WTC11 (cell line): ENCODE data around the gene HEPHL1. TPM values are rescaled to one million over a fixed set of nuclear protein-coding genes. Genes with fewer than 3 reads are reported as not detected.

Experiments used
- ATAC-seq: fragments of 200-7000 bp; cut with Tn5 transposase; 2 replicates; pipeline ENCODE4 v1.10.0; 2021; ENCODE audit warnings: mild to moderate bottlenecking, moderate library complexity
- CTCF ChIA-PET: fragments of 300-600 bp; sonication (Branson Sonifier 250); formaldehyde crosslinking; loops from one replicate; lab custom pipeline; 2021; ENCODE audit warnings: antibody characterized with exemption; lab: Charles Lee
- POLR2A ChIA-PET: fragments of 350-600 bp; sonication (Branson Sonifier 250); formaldehyde crosslinking; loops from one replicate; lab custom pipeline; 2021; ENCODE audit warnings: antibody characterized with exemption; lab: Charles Lee
- DNase-seq: peaks from one replicate; pipeline ENCODE4 v3.0.0; 2021; ENCODE audit warnings: low spot score
- H3K27ac Mint-ChIP-seq: 2 replicates; pipeline ENCODE4 v1.8.0; 2021; ENCODE audit warnings: mixed read lengths
- H3K27me3 Mint-ChIP-seq: 2 replicates; pipeline ENCODE4 v1.8.0; 2021; ENCODE audit warnings: low read depth, mild to moderate bottlenecking, moderate library complexity, mixed read lengths
- H3K36me3 Mint-ChIP-seq: 2 replicates; pipeline ENCODE4 v1.8.0; 2021; ENCODE audit warnings: mixed read lengths
- H3K4me1 Mint-ChIP-seq: 2 replicates; pipeline ENCODE4 v1.8.0; 2022; ENCODE audit warnings: mixed read lengths
- H3K4me3 Mint-ChIP-seq: 2 replicates; pipeline ENCODE4 v1.8.0; 2021; ENCODE audit warnings: mild to moderate bottlenecking, moderate library complexity, mixed read lengths
- H3K9me3 Mint-ChIP-seq: 2 replicates; pipeline ENCODE4 v1.8.0; 2021; ENCODE audit warnings: mixed read lengths
- CBFB ChIP-seq: sonication (generic); formaldehyde crosslinking; IDR thresholded peaks from 2 replicates; pipeline ENCODE4 v1.8.1; 2022; ENCODE audit warnings: mild to moderate bottlenecking, low read depth, missing genetic modification reagents
- ETV6 ChIP-seq: sonication (generic); formaldehyde crosslinking; IDR thresholded peaks from 2 replicates; pipeline ENCODE4 v1.8.1; 2022; ENCODE audit warnings: mild to moderate bottlenecking, missing genetic modification reagents
- FOXP1 ChIP-seq: sonication (generic); formaldehyde crosslinking; IDR thresholded peaks from 2 replicates; pipeline ENCODE4 v1.8.0; 2022; ENCODE audit warnings: missing genetic modification reagents, mild to moderate bottlenecking, moderate library complexity, borderline replicate concordance
- HMGA2 ChIP-seq: fragments of 250-450 bp; sonication (Bioruptor Pico); IDR thresholded peaks from 2 replicates; pipeline ENCODE4 v1.4.0; 2021; ENCODE audit warnings: mild to moderate bottlenecking, moderate library complexity
- JUN ChIP-seq: sonication (generic); formaldehyde crosslinking; IDR thresholded peaks from 2 replicates; pipeline ENCODE4 v1.8.0; 2023; ENCODE audit warnings: mild to moderate bottlenecking, missing genetic modification reagents
- NFE2L1 ChIP-seq: sonication (generic); formaldehyde crosslinking; IDR thresholded peaks from 2 replicates; pipeline ENCODE4 v1.8.1; 2023; ENCODE audit warnings: missing genetic modification reagents
- NR2C2 ChIP-seq: sonication (generic); formaldehyde crosslinking; IDR thresholded peaks from 2 replicates; pipeline ENCODE4 v1.8.0; 2022; ENCODE audit warnings: mild to moderate bottlenecking, missing genetic modification reagents
- PRRX2 ChIP-seq: fragments of 250-450 bp; sonication (Bioruptor Pico); IDR thresholded peaks from 2 replicates; pipeline ENCODE4 v1.8.0; 2021; ENCODE audit warnings: mild to moderate bottlenecking
- RELA ChIP-seq: sonication (generic); formaldehyde crosslinking; IDR thresholded peaks from 2 replicates; pipeline ENCODE4 v1.8.1; 2022; ENCODE audit warnings: missing genetic modification reagents, mild to moderate bottlenecking, borderline replicate concordance
- SMAD4 ChIP-seq: sonication (generic); formaldehyde crosslinking; IDR thresholded peaks from 2 replicates; pipeline ENCODE4 v1.8.0; 2022; ENCODE audit warnings: mild to moderate bottlenecking, missing genetic modification reagents
- ZNF396 ChIP-seq: fragments of 250-450 bp; sonication (Bioruptor Pico); IDR thresholded peaks from 2 replicates; pipeline ENCODE4 v1.8.0; 2021; ENCODE audit warnings: mild to moderate bottlenecking, moderate library complexity, borderline replicate concordance
- ZNF423 ChIP-seq: fragments of 250-450 bp; sonication (Bioruptor Pico); IDR thresholded peaks from 2 replicates; pipeline ENCODE4 v2.1.2; 2022; ENCODE audit warnings: mild to moderate bottlenecking, moderate library complexity
- total RNA-seq: library from RNA; stranded (reverse); gene quantifications from 3 replicates; pipeline ENCODE4 v1.2.3, GENCODE V29; 2021
- TF ChIP-seq, protein P1 (sequence below): fragments of 250-450 bp; sonication (Bioruptor Pico); IDR thresholded peaks from 2 replicates; pipeline ENCODE4 v1.9.0; 2021; ENCODE audit warnings: mild to moderate bottlenecking
- TF ChIP-seq, protein P2 (sequence below): fragments of 250-450 bp; sonication (Bioruptor Pico); IDR thresholded peaks from 2 replicates; pipeline ENCODE4 v1.9.0; 2021; ENCODE audit warnings: mild to moderate bottlenecking, borderline replicate concordance
- TF ChIP-seq, protein P3 (sequence below): fragments of 250-450 bp; sonication (Bioruptor Pico); conservative IDR thresholded peaks from 2 replicates; pipeline ENCODE4 v1.9.0; 2021; ENCODE audit warnings: mild to moderate bottlenecking
- TF ChIP-seq, protein P4 (sequence below): fragments of 200-600 bp; IDR thresholded peaks from 2 replicates; pipeline ENCODE4 v1.8.0; 2022; ENCODE audit warnings: antibody characterized with exemption
- TF ChIP-seq, protein P5 (sequence below): sonication (generic); formaldehyde crosslinking; IDR thresholded peaks from 2 replicates; pipeline ENCODE4 v1.8.1; 2022; ENCODE audit warnings: low read depth, mild to moderate bottlenecking, moderate library complexity, missing genetic modification reagents, borderline replicate concordance
- TF ChIP-seq, protein P6 (sequence below): fragments of 250-450 bp; sonication (Bioruptor Pico); IDR thresholded peaks from 2 replicates; pipeline ENCODE4 v1.9.0; 2021; ENCODE audit warnings: moderate library complexity, mild to moderate bottlenecking, inconsistent platforms, borderline replicate concordance
- TF ChIP-seq, protein P7 (sequence below): sonication (generic); formaldehyde crosslinking; IDR thresholded peaks from 2 replicates; pipeline ENCODE4 v1.8.0; 2022; ENCODE audit warnings: mild to moderate bottlenecking, missing genetic modification reagents

The HEPHL1 gene
- total RNA-seq, 1 experiment from 2014 or later: 0.13 TPM

DNA sequence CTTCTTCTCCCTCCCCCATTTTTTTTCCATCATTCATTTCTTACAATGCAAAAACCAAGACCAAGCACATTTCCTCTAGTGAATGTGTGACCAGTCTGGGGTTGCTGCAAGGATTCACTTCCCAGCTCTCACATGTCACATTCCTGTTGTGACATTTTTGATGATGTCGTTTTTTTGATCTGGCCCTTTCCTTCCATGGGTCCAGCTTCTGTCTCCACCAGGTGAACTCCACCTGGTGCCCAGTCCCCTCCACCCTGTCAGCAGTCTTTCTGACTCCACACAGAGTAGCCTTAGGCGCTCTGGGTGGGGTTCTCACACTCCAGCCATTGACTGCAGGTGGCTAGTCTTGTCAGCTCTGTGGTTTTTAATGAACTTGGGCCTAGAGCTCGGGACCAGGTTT is 123.1 kb downstream of the HEPHL1 start:
- TF ChIP-seq, protein P1, sequence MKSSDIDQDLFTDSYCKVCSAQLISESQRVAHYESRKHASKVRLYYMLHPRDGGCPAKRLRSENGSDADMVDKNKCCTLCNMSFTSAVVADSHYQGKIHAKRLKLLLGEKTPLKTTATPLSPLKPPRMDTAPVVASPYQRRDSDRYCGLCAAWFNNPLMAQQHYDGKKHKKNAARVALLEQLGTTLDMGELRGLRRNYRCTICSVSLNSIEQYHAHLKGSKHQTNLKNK (CRISPR knock-in tag): no peak
- no peak for TF ChIP-seq FOXP1 (CRISPR knock-in tag)
- TF ChIP-seq PRRX2: no peak
- TF ChIP-seq, protein P2, sequence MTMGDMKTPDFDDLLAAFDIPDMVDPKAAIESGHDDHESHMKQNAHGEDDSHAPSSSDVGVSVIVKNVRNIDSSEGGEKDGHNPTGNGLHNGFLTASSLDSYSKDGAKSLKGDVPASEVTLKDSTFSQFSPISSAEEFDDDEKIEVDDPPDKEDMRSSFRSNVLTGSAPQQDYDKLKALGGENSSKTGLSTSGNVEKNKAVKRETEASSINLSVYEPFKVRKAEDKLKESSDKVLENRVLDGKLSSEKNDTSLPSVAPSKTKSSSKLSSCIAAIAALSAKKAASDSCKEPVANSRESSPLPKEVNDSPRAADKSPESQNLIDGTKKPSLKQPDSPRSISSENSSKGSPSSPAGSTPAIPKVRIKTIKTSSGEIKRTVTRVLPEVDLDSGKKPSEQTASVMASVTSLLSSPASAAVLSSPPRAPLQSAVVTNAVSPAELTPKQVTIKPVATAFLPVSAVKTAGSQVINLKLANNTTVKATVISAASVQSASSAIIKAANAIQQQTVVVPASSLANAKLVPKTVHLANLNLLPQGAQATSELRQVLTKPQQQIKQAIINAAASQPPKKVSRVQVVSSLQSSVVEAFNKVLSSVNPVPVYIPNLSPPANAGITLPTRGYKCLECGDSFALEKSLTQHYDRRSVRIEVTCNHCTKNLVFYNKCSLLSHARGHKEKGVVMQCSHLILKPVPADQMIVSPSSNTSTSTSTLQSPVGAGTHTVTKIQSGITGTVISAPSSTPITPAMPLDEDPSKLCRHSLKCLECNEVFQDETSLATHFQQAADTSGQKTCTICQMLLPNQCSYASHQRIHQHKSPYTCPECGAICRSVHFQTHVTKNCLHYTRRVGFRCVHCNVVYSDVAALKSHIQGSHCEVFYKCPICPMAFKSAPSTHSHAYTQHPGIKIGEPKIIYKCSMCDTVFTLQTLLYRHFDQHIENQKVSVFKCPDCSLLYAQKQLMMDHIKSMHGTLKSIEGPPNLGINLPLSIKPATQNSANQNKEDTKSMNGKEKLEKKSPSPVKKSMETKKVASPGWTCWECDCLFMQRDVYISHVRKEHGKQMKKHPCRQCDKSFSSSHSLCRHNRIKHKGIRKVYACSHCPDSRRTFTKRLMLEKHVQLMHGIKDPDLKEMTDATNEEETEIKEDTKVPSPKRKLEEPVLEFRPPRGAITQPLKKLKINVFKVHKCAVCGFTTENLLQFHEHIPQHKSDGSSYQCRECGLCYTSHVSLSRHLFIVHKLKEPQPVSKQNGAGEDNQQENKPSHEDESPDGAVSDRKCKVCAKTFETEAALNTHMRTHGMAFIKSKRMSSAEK: no peak
- no peak for TF ChIP-seq SMAD4 (CRISPR knock-in tag)
- no peak for TF ChIP-seq RELA (CRISPR knock-in tag)
- TF ChIP-seq, protein P3, sequence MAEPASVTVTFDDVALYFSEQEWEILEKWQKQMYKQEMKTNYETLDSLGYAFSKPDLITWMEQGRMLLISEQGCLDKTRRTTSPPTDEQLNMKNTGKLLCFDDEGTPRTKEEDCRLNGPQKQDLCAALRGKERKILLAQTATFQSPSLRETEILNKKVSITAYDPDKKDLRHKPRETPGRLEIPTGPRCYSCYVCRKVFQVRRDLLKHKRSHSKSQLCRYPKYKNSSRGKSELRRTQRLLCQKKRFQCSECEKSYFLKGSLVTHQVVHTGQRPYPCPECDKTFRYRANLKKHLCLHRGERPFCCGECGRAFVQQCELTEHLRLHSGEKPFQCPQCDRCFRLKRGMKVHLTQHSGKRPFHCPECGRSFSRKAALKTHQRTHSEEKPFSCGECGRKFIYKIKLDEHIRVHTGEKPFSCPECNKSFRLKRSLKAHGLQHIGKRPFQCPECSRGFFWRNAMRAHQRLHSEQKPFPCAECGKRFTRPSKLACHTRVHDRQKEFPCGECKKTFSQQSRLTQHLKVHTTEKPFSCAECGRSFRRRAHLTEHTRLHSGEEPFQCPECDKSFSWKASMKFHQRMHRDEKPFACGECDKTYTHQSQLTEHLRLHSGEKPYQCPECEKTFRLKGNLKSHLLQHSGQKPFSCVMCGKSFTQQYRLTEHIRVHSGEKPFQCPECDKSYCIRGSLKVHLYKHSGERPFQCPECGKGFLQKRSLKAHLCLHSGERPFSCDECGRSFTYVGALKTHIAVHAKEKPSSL (CRISPR knock-in tag): no peak
- TF ChIP-seq, protein P4, sequence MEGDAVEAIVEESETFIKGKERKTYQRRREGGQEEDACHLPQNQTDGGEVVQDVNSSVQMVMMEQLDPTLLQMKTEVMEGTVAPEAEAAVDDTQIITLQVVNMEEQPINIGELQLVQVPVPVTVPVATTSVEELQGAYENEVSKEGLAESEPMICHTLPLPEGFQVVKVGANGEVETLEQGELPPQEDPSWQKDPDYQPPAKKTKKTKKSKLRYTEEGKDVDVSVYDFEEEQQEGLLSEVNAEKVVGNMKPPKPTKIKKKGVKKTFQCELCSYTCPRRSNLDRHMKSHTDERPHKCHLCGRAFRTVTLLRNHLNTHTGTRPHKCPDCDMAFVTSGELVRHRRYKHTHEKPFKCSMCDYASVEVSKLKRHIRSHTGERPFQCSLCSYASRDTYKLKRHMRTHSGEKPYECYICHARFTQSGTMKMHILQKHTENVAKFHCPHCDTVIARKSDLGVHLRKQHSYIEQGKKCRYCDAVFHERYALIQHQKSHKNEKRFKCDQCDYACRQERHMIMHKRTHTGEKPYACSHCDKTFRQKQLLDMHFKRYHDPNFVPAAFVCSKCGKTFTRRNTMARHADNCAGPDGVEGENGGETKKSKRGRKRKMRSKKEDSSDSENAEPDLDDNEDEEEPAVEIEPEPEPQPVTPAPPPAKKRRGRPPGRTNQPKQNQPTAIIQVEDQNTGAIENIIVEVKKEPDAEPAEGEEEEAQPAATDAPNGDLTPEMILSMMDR: no peak
- TF ChIP-seq, protein P5, sequence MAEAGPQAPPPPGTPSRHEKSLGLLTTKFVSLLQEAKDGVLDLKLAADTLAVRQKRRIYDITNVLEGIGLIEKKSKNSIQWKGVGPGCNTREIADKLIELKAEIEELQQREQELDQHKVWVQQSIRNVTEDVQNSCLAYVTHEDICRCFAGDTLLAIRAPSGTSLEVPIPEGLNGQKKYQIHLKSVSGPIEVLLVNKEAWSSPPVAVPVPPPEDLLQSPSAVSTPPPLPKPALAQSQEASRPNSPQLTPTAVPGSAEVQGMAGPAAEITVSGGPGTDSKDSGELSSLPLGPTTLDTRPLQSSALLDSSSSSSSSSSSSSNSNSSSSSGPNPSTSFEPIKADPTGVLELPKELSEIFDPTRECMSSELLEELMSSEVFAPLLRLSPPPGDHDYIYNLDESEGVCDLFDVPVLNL (CRISPR knock-in tag): no peak
- no peak for TF ChIP-seq ZNF396 (CRISPR knock-in tag)
- TF ChIP-seq, protein P6, sequence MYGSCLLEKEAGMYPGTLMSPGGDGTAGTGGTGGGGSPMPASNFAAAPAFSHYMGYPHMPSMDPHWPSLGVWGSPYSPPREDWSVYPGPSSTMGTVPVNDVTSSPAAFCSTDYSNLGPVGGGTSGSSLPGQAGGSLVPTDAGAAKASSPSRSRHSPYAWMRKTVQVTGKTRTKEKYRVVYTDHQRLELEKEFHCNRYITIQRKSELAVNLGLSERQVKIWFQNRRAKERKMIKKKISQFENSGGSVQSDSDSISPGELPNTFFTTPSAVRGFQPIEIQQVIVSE: no peak
- no peak for TF ChIP-seq NFE2L1 (CRISPR knock-in tag)
- no peak for TF ChIP-seq CBFB
- TF ChIP-seq, protein P7, sequence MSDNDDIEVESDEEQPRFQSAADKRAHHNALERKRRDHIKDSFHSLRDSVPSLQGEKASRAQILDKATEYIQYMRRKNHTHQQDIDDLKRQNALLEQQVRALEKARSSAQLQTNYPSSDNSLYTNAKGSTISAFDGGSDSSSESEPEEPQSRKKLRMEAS (CRISPR knock-in tag): no peak
- no peak for TF ChIP-seq NR2C2
- no peak for TF ChIP-seq ETV6 (CRISPR knock-in tag)
- TF ChIP-seq JUN (CRISPR knock-in tag): no peak
- no peak for TF ChIP-seq ZNF423 (CRISPR knock-in tag)
- no peak for TF ChIP-seq HMGA2 (CRISPR knock-in tag)
- ChIA-PET POLR2A (interaction anchor here (0.5 to 1.1 kb wide), 2 partner anchors 16 to 39 kb away, joined by 3 read pairs; partner anchors contain the start of gene PANX1), CTCF (interaction anchor here (1.0 to 1.6 kb wide), 3 partner anchors 39 to 223 kb away, joined by 3 to 6 read pairs (median 4); no protein-coding TSS in a partner anchor)
- H3K27me3 Mint-ChIP-seq: no peaks in the 10 kb centered on the region
- H3K36me3 Mint-ChIP-seq: no peaks in the 10 kb centered on the region
- ATAC-seq (no peak), DNase-seq (no peak)
- no peak overlapping the region for H3K4me3 Mint-ChIP-seq
- H3K4me1 Mint-ChIP-seq: peaks cover 75% of the 10 kb centered on the region
- H3K9me3 Mint-ChIP-seq: no peaks in the 10 kb centered on the region
- no peak overlapping the region for H3K27ac Mint-ChIP-seq
